Activated B cell treated with CpG ODN at 0.5 μM for 24 hours (primary cell): ENCODE results near the gene ELOVL4. TPM values are rescaled to one million over a fixed set of nuclear protein-coding genes. Genes with fewer than 3 reads are reported as not detected.

ENCODE experiments used
- ATAC-seq: fragments of 200-7000 bp; cut with Tn5 transposase; one replicate; pipeline ENCODE4 v1.10.0; 2021; ENCODE audit warnings: low read depth, mild to moderate bottlenecking, moderate library complexity
- CTCF ChIA-PET: fragments of 350-600 bp; sonication (Branson Sonifier 250); formaldehyde crosslinking; loops from one replicate; lab custom pipeline; 2021; ENCODE audit warnings: antibody characterized with exemption; lab: Charles Lee
- POLR2A ChIA-PET: fragments of 350-600 bp; sonication (Branson Sonifier 250); formaldehyde crosslinking; loops from one replicate; lab custom pipeline; 2021; ENCODE audit warnings: antibody characterized with exemption; lab: Charles Lee
- DNase-seq: peaks from one replicate; pipeline ENCODE4 v3.0.0; 2022
- H3K27ac Mint-ChIP-seq: one replicate; pipeline ENCODE4 v1.8.0; 2020; ENCODE audit warnings: mixed read lengths
- H3K27me3 Mint-ChIP-seq: one replicate; pipeline ENCODE4 v1.8.0; 2021; ENCODE audit warnings: mixed read lengths
- H3K36me3 Mint-ChIP-seq: one replicate; pipeline ENCODE4 v1.8.0; 2021; ENCODE audit warnings: low read depth, mixed read lengths
- H3K4me1 Mint-ChIP-seq: one replicate; pipeline ENCODE4 v1.8.0; 2021; ENCODE audit warnings: mixed read lengths
- H3K4me3 Mint-ChIP-seq: one replicate; pipeline ENCODE4 v1.8.0; 2020; ENCODE audit warnings: mild to moderate bottlenecking, mixed read lengths
- H3K9me3 Mint-ChIP-seq: one replicate; pipeline ENCODE4 v1.8.0; 2020; ENCODE audit warnings: mixed read lengths
- CTCF ChIP-seq: fragments of 200-600 bp; IDR thresholded peaks from one replicate; pipeline ENCODE4 v1.8.0; 2022; ENCODE audit warnings: antibody characterized with exemption, mild to moderate bottlenecking
- intact Hi-C: fragments of 100-400 bp; cut with micrococcal nuclease; formaldehyde crosslinking; loops from one replicate; pipeline ENCODE4 v1.15.1; 2024
- total RNA-seq: library from RNA; stranded (reverse); gene quantifications from 2 replicates; pipeline ENCODE4 v1.2.3, GENCODE V29; 2022

The ELOVL4 gene
- total RNA-seq, 1 donor from 2014 or later = not detected

DNA sequence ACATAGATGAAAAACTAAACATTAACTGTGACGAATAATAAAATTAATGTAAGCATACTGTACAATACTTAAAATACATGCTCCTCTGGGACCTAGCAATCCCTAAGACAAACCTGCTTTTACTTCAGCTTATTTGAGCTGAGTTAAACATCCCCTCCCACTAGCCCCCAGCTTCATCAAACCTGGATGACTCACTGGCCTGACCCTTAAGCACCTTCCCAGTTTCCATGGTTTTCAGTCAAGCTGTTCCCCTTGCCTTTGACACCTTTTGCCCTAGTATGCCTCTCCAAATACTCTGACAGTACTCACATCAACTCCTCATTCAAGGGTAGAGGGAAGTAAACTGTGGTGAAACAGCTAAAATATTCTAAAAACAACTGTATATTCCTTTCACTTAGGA is 4.2 kb downstream of the ELOVL4 start:
- TF ChIP-seq CTCF = no peak
- Mint-ChIP-seq H3K4me3 (no peak overlapping the region), H3K27me3 (peaks cover 49% of the 10 kb centered on the region), H3K36me3 (no peaks in the 10 kb centered on the region), H3K9me3 (no peaks in the 10 kb centered on the region), H3K27ac (no peak overlapping the region), H3K4me1 (peaks cover 18% of the 10 kb centered on the region)
- POLR2A ChIA-PET = no interaction called here
- no peak for ATAC-seq
- intact Hi-C loops = loop anchor here (10.0 kb wide), 1 partner anchor 1812 kb away; the partner anchor contains the start of gene TENT5A
- CTCF ChIA-PET = no interaction called here
- DNase-seq = no peak

- DNase-seq (no peak), ATAC-seq (no peak)
- no peak for TF ChIP-seq CTCF
- CTCF ChIA-PET = no interaction called here
- no peaks in the 10 kb centered on the region for H3K36me3 Mint-ChIP-seq
- intact Hi-C loops = loop anchor here (10.0 kb wide), 1 partner anchor 1813 kb away; the partner anchor contains the start of gene TENT5A
- no peak overlapping the region for H3K4me3 Mint-ChIP-seq
- H3K27me3 Mint-ChIP-seq = peaks cover 42% of the 10 kb centered on the region
- H3K4me1 Mint-ChIP-seq = peaks cover 9% of the 10 kb centered on the region
- no peak overlapping the region for H3K27ac Mint-ChIP-seq
- POLR2A ChIA-PET = no interaction called here
- H3K9me3 Mint-ChIP-seq = no peaks in the 10 kb centered on the region
These were observed 5.7 kb downstream of the ELOVL4 start for GRCh38 chr6:79941489-79942151.

- DNase-seq (no peak), ATAC-seq (no peak)
- H3K27me3 Mint-ChIP-seq = peaks cover 20% of the 10 kb centered on the region
- H3K4me3 Mint-ChIP-seq = no peak overlapping the region
- intact Hi-C loops = no loop called here
- H3K4me1 Mint-ChIP-seq = no peaks in the 10 kb centered on the region
- TF ChIP-seq CTCF = no peak
- no peaks in the 10 kb centered on the region for H3K9me3 Mint-ChIP-seq
- ChIA-PET POLR2A (no interaction called here), CTCF (no interaction called here)
- H3K27ac Mint-ChIP-seq = no peak overlapping the region
- no peaks in the 10 kb centered on the region for H3K36me3 Mint-ChIP-seq
These were observed 18.8 kb downstream of the ELOVL4 start for GRCh38 chr6:79928478-79928998.

- ChIA-PET CTCF (no interaction called here), POLR2A (no interaction called here)
- Mint-ChIP-seq H3K9me3 (no peaks in the 10 kb centered on the region), H3K4me3 (no peak overlapping the region), H3K27me3 (peaks cover 15% of the 10 kb centered on the region), H3K36me3 (no peaks in the 10 kb centered on the region), H3K4me1 (no peaks in the 10 kb centered on the region), H3K27ac (no peak overlapping the region)
- no peak for DNase-seq
- no peak for TF ChIP-seq CTCF
- no peak for ATAC-seq
- intact Hi-C loops = no loop called here
These were observed 19.6 kb downstream of the ELOVL4 start for GRCh38 chr6:79927758-79928157.

DNA sequence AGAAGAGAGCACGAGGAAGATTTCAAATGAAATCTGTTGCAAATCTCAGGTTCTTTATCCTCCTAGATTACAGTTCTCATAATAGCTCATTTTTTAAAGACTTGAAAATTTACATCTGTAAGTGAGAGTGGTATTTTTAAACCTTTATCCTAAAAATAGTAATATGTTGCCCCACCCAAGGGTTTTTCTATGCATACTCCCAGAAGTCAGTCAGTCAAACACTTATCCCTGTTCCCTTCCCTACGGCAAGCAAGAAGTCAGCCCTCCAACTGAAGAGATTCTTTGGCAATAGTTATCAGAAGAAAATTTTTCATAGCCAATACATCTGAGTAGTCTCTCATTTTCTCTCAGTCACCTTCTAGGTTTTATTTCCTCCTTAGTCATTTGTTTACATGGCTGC is 24.1 kb downstream of the ELOVL4 start:
- TF ChIP-seq CTCF = no peak
- DNase-seq (no peak), ATAC-seq (no peak)
- intact Hi-C loops = no loop called here
- Mint-ChIP-seq H3K27ac (no peak overlapping the region), H3K4me3 (no peak overlapping the region), H3K9me3 (no peaks in the 10 kb centered on the region), H3K36me3 (no peaks in the 10 kb centered on the region), H3K27me3 (peaks cover 11% of the 10 kb centered on the region), H3K4me1 (no peaks in the 10 kb centered on the region)
- POLR2A ChIA-PET = no interaction called here
- CTCF ChIA-PET = no interaction called here
